Colonic mucosa (tissue), 4 donors: ENCODE measurements around the gene NFATC2IP. TPM values are rescaled to one million over a fixed set of nuclear protein-coding genes. Genes with fewer than 3 reads are reported as not detected.

Experiments
- DNase-seq: peaks from one replicate; pipeline ENCODE4 v3.0.0-alpha.2; 2020
- H3K27ac ChIP-seq: fragments of 200-600 bp; one replicate; pipeline ENCODE4 v1.8.0; 2021
- H3K27me3 ChIP-seq: fragments of 200-600 bp; one replicate; pipeline ENCODE4 v1.8.0; 2021
- H3K36me3 ChIP-seq: fragments of 200-600 bp; one replicate; pipeline ENCODE4 v1.8.0; 2021
- H3K4me1 ChIP-seq: fragments of 200-600 bp; one replicate; pipeline ENCODE4 v1.8.0; 2021; ENCODE audit warnings: mild to moderate bottlenecking
- H3K4me3 ChIP-seq: fragments of 200-600 bp; one replicate; pipeline ENCODE4 v1.8.0; 2021
- H3K9ac ChIP-seq, 2 donors: one replicate each; pipeline ENCODE4 v1.7.0; 2013; ENCODE audit warnings: control low read depth in 2 of 2, low read depth in 2 of 2, low read length in 2 of 2
- H3K9me3 ChIP-seq: fragments of 200-600 bp; one replicate; pipeline ENCODE4 v1.8.0; 2021
- intact Hi-C: fragments of 100-400 bp; cut with DNase I; formaldehyde crosslinking; loops from one replicate; pipeline ENCODE4 v1.14.1; 2022
- total RNA-seq, 2 donors: library from RNA; stranded (reverse); fragmentation: NEBNext Ultra II Directional in 1 of 2; extraction: Animal tissue kit (Norgen Biotek cat#: 25700) in 1 of 2; gene quantifications; one replicate each; pipeline ENCODE4 v1.2.1, GENCODE V29; 2021
- TF ChIP-seq, protein P1 (sequence below): fragments of 200-600 bp; IDR thresholded peaks from one replicate; pipeline ENCODE4 v1.8.0; 2022; ENCODE audit warnings: antibody characterized with exemption, mild to moderate bottlenecking
- donor health status: healthy.
- donor health status: DM: no; HTN: no; CAD: no.
- donor health status: DM: no; HTN: no; CAD: no.

The NFATC2IP gene
- total RNA-seq, 2 donors from 2014 or later = 33.3 to 57.1 TPM

DNA sequence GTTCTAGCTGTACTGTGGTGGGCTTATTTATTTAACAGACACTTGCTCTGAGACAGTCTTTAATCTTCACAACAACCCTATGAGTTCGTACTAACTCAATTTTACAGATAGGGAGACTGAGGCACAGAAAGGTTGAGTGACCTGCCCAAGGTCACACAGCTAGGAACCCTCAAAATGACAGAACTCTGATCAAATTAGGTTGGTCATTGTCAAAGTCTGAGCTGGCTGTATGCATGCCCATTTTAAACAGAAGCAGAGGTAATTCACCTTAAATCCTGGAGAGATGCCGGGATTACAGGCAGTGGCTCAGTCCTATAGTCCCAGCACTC, 59.1 kb downstream of the NFATC2IP start:
- Histone ChIP-seq H3K4me1 (no peaks in the 10 kb centered on the region), H3K27me3 (no peaks in the 10 kb centered on the region), H3K27ac (no peak overlapping the region), H3K9me3 (no peaks in the 10 kb centered on the region), H3K36me3 (no peaks in the 10 kb centered on the region), H3K9ac (no peak overlapping the region), H3K4me3 (no peak overlapping the region)
- TF ChIP-seq, protein P1, sequence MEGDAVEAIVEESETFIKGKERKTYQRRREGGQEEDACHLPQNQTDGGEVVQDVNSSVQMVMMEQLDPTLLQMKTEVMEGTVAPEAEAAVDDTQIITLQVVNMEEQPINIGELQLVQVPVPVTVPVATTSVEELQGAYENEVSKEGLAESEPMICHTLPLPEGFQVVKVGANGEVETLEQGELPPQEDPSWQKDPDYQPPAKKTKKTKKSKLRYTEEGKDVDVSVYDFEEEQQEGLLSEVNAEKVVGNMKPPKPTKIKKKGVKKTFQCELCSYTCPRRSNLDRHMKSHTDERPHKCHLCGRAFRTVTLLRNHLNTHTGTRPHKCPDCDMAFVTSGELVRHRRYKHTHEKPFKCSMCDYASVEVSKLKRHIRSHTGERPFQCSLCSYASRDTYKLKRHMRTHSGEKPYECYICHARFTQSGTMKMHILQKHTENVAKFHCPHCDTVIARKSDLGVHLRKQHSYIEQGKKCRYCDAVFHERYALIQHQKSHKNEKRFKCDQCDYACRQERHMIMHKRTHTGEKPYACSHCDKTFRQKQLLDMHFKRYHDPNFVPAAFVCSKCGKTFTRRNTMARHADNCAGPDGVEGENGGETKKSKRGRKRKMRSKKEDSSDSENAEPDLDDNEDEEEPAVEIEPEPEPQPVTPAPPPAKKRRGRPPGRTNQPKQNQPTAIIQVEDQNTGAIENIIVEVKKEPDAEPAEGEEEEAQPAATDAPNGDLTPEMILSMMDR = no peak
- no peak for DNase-seq
- intact Hi-C loops = no loop called here

DNA sequence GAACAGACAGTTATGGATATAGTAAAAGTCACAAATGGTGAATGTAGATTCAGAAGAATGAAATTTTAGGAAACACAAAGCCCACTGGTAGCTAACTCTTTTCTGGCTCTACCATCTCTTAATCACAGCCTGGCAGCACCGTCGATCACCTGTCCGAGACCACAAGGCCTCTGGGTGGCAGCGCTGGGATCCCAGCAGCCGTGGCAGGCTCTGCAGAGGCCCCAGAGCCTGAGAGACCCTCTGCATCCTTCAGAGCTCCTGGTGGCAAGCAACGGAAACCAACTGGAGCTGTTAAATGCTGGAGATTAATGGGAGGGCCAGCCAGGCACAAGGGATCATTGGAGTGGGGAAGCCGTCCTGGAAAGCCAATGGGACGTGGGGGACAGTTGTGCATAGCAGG, 60.4 kb downstream of the NFATC2IP start:
- no peak overlapping the region for H3K4me3 ChIP-seq
- no peaks in the 10 kb centered on the region for H3K9me3 ChIP-seq
- no peaks in the 10 kb centered on the region for H3K27me3 ChIP-seq
- H3K9ac ChIP-seq = no peak overlapping the region
- no peaks in the 10 kb centered on the region for H3K4me1 ChIP-seq
- no peaks in the 10 kb centered on the region for H3K36me3 ChIP-seq
- no peak for DNase-seq
- TF ChIP-seq, protein P1 = no peak
- no peak overlapping the region for H3K27ac ChIP-seq
- intact Hi-C loops = no loop called here

DNA sequence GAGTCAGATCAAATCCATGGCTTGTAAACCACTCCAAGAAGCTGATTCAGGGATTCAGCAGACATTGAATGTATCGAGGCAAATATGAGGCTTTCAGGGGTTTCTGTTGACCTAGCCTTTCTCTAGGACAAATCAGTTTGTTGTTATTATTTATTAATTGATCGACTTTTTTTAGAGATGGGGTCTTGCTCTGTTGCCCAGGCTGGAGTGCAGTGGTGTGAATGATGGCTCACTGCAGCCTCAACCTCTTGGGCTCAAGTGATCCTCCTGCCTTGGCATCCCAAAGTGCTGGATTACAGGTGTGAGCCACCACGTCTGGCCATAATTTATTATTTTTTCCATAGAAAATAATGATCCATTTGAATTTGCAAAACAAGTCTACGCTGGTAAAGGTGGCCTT, 61.1 kb downstream of the NFATC2IP start:
- no peak for DNase-seq
- Histone ChIP-seq H3K27me3 (no peaks in the 10 kb centered on the region), H3K27ac (no peak overlapping the region), H3K36me3 (no peaks in the 10 kb centered on the region), H3K9me3 (no peaks in the 10 kb centered on the region), H3K4me3 (no peak overlapping the region), H3K9ac (no peak overlapping the region), H3K4me1 (no peaks in the 10 kb centered on the region)
- intact Hi-C loops = no loop called here
- TF ChIP-seq, protein P1 = no peak

DNA sequence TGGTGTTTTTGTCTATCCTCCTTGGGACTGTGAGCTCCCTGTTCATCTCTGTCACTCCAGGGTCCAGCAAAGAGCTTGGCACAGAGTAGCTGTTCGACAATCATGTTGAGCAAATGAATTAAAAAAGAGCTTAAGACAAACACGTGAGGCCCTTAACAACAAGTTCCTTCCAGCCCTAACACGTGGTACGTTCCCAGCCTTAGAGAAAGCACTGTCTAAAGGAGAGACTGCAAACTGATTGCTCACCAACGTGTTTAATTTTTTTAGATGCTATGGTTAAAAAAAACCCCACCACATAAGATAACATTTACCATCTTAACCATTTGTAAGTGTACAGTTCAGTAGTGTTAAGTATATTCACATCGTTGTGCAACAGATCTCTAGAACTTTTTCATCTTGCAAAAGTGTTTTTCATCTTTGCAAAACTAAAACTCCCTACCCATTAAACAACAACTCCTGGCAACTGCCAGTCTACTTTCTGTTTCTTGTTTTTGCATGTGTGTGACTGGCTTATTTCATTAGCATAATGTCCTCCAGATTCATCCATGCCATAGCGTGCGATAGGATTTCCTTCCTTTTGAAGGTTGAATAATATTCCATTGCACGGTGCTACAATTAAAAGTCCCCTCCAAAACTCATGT, 62.3 kb downstream of the NFATC2IP start:
- TF ChIP-seq, protein P1 = no peak
- H3K9ac ChIP-seq = no peak overlapping the region
- no peaks in the 10 kb centered on the region for H3K4me1 ChIP-seq
- no peak for DNase-seq
- intact Hi-C loops = no loop called here
- H3K27ac ChIP-seq = no peak overlapping the region
- no peaks in the 10 kb centered on the region for H3K9me3 ChIP-seq
- no peak overlapping the region for H3K4me3 ChIP-seq
- no peaks in the 10 kb centered on the region for H3K36me3 ChIP-seq
- no peaks in the 10 kb centered on the region for H3K27me3 ChIP-seq

DNA sequence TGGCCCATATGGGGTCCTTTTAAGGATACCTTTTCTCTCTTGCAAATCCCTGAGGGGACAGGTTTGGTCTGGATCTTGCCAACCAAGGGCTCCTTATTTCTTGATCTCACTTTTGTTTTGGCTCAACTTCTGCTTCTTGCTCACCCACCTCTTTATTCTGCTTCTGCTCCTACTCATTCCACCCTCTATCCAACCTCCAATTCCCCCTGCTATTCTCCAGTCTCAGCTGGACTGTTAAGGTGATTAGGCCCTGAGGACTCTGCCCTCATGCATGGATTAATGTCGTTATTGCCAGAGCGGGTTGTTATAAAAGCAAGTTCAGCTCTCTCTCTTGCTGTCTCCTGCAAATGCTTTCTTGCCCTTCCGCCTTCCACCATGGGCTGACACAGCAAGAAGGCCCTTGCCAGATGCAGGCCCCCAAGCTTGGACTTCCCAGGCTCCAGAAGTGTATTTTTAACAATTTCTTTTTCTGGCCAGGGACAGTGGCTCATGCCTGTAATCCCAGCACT, 63.9 kb downstream of the NFATC2IP start:
- Histone ChIP-seq H3K27ac (no peak overlapping the region), H3K36me3 (no peaks in the 10 kb centered on the region), H3K4me1 (no peaks in the 10 kb centered on the region), H3K9ac (no peak overlapping the region), H3K4me3 (no peak overlapping the region), H3K27me3 (no peaks in the 10 kb centered on the region), H3K9me3 (no peaks in the 10 kb centered on the region)
- intact Hi-C loops = no loop called here
- peak; percentile 22 for DNase-seq
- TF ChIP-seq, protein P1 = no peak

Other genes starting within 250 kb of the NFATC2IP start
- 100 to 1,000 TPM; 570 to 571 TPM for gene EIF3C, start 239.5 kb upstream of the NFATC2IP start, total RNA-seq
- gene NPIPB9, start 199.2 kb upstream of the NFATC2IP start, total RNA-seq = 1 to 10 TPM; 1.5 to 3.4 TPM
- gene ATXN2L, start 127.9 kb upstream of the NFATC2IP start, total RNA-seq = 100 to 1,000 TPM in 1 of 2 donors, 10 to 100 TPM in 1; 85.3 to 134 TPM
- gene TUFM, start 104.6 kb upstream of the NFATC2IP start, total RNA-seq = 100 to 1,000 TPM; 252 to 427 TPM
- gene SH2B1, start 87.1 kb upstream of the NFATC2IP start, total RNA-seq = 100 to 1,000 TPM in 1 of 2 donors, 10 to 100 TPM in 1; 54.0 to 111 TPM
- 1 to 10 TPM in 1 of 2 donors, under 1 TPM in 1; 0.40 to 2.9 TPM for gene ATP2A1, start 72.4 kb upstream of the NFATC2IP start, total RNA-seq
- 10 to 100 TPM; 24.5 to 47.4 TPM for gene RABEP2, start 25.7 kb upstream of the NFATC2IP start, total RNA-seq
- under 1 TPM; 0.40 to 0.74 TPM for gene CD19, start 19.0 kb upstream of the NFATC2IP start, total RNA-seq
- gene SPNS1, start 23.8 kb downstream of the NFATC2IP start, total RNA-seq = 10 to 100 TPM; 30.3 to 56.3 TPM
- 1 to 10 TPM; 3.7 to 7.3 TPM for gene LAT, start 34.1 kb downstream of the NFATC2IP start, total RNA-seq